ENCODE measurements around the gene FADS2.

The FADS2 gene

DNA sequence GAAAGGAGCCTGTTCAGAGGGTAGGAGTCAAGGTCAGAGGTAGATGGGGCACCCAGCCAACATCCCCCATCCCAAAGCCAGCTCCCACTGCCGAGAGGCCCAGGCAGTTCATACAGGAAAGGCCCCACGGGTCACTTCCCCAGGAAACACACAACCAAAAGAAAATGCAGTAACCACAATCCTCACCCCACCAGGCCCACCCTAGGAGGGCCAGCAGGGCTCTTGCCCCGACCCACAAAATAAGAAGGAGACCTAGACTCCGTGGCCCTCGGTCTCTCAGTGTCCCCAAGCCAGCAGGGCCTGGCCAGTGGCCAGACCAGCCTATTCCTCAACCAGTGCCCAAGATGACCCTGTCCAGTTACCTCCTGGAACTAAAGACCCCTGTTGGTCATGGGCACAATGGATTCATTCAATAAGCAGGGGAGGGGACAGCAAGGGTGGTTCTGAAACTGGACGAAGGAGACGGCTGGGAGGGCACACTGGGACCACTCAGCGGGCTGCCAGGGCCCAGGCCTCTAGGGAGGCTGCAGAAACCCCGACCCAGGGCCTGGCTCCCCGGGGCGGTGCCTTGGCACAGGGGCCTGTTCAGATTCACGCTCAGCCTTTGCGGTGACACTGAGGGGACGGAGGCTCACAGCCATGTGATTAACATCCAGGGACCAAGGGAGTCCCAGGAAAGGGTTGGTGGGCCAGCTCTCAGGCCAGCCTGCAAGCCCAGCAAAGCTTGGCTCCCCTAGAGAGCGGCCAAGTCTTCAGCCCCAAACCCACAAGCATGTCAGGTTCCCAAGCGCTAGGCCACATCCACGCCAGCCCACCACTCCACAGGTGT is 83.8 kb downstream of the FADS2 start:
- TF ChIP-seq, protein P1, sequence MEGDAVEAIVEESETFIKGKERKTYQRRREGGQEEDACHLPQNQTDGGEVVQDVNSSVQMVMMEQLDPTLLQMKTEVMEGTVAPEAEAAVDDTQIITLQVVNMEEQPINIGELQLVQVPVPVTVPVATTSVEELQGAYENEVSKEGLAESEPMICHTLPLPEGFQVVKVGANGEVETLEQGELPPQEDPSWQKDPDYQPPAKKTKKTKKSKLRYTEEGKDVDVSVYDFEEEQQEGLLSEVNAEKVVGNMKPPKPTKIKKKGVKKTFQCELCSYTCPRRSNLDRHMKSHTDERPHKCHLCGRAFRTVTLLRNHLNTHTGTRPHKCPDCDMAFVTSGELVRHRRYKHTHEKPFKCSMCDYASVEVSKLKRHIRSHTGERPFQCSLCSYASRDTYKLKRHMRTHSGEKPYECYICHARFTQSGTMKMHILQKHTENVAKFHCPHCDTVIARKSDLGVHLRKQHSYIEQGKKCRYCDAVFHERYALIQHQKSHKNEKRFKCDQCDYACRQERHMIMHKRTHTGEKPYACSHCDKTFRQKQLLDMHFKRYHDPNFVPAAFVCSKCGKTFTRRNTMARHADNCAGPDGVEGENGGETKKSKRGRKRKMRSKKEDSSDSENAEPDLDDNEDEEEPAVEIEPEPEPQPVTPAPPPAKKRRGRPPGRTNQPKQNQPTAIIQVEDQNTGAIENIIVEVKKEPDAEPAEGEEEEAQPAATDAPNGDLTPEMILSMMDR (IDR thresholded peaks at IDR 0.05; ENCODE audit: low read depth, low read length, missing control alignments) = no peak
- H3K4me3 ChIP-seq (replicated peaks; ENCODE audit: low read depth, low read length) = no peak overlapping the region
- DNase-seq (ENCODE audit: extremely low read depth, low read depth) = no peak

DNA sequence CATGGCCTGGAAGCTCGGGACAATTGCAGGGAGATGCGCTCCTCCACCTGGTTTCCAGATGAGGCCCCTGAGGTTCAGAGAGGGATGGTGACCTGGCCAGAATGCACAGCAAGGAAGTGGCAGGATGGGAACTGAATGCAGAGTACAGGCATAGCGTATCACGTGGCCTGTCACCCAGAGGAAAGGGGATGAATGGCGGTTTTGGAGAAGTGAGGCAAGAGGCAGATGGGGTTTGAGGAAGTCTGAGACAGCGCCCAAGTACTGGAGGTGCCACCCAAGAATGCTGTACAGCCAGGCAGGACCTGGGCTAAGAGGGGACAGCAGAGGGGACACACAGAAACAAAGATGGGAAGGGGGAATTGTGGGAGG is 84.4 kb downstream of the FADS2 start:
- TF ChIP-seq, protein P1 (IDR thresholded peaks at IDR 0.05; ENCODE audit: low read depth, low read length, missing control alignments) = no peak
- DNase-seq (ENCODE audit: extremely low read depth, low read depth) = no peak
- no peak overlapping the region for H3K4me3 ChIP-seq (replicated peaks; ENCODE audit: low read depth, low read length)

DNA sequence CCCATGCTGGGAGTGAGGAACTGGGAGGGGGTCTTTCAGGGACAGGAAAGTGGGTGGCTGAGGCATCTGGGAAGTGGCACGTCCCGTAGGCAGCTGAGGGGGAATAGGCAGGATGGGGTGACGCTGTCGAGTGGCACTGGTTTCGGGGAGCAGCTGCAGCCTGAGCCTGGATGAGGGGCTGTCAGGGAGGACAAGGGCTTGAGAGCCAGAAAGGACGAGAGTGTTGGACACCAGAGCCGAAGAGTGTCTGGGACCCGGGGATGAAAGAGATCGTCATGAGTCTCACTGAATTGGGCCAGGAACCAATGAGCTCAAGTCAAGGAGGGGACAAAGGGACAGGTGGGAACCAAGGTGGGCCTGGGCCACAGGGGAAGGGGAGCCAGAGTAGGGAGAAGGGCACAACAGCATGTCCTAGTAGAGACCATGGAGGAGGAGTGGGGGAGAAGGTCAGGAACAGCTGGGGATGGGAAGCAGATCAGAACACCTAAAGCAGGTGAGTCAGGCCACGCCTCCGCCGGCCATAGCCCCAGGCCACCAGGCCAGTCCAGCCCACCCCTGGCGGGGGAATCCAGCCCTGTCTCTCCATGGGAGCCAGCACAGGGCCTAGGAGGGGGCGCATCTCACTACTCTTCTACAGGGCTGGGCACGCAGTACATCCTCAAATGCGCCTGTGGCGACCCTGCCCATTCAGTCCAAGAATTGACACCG is 85.0 kb downstream of the FADS2 start:
- TF ChIP-seq, protein P1 (IDR thresholded peaks at IDR 0.05; ENCODE audit: low read depth, low read length, missing control alignments) = no peak
- DNase-seq (ENCODE audit: extremely low read depth, low read depth) = no peak

DNA sequence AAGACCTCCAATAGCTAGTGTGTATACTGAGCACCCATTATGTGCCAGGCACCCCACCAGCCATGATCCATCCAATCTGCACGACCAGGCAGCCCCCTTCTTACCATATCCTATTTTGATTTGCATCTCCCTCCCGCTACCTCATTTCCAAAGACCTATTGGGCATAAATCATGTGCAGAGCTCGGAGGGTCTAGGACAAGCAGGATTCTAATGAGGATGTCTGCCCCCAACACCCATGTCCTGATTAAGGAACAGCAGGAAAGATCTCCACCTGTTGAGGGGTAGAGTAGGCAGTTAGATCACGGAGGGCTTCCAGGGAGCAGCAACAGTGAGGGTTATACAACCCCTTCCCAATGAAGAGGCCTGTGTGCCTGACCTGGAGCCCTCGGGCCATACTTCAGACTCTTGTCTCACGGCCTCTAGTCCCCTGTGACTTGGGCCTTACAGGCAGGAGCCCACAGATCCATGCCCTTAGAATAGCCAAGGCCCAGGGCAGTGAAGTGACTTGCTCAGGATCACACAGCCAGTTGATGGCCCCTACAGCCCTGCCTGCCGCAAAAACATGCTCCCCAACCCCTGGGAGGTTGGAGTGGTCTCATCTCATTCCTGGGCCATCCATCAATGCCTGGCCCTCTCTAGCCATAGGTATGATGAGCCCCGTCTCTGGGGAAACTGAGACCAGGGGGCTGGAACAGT is 85.7 kb downstream of the FADS2 start:
- H3K4me3 ChIP-seq (replicated peaks; ENCODE audit: low read depth, low read length) = no peak overlapping the region
- DNase-seq (ENCODE audit: extremely low read depth, low read depth) = no peak
- TF ChIP-seq, protein P1 (IDR thresholded peaks at IDR 0.05; ENCODE audit: low read depth, low read length, missing control alignments) = no peak

More for the DNA sequence above, 85.0 kb downstream of the FADS2 start:
- no peak overlapping the region for H3K4me3 ChIP-seq (replicated peaks; ENCODE audit: low read depth, low read length)

DNA sequence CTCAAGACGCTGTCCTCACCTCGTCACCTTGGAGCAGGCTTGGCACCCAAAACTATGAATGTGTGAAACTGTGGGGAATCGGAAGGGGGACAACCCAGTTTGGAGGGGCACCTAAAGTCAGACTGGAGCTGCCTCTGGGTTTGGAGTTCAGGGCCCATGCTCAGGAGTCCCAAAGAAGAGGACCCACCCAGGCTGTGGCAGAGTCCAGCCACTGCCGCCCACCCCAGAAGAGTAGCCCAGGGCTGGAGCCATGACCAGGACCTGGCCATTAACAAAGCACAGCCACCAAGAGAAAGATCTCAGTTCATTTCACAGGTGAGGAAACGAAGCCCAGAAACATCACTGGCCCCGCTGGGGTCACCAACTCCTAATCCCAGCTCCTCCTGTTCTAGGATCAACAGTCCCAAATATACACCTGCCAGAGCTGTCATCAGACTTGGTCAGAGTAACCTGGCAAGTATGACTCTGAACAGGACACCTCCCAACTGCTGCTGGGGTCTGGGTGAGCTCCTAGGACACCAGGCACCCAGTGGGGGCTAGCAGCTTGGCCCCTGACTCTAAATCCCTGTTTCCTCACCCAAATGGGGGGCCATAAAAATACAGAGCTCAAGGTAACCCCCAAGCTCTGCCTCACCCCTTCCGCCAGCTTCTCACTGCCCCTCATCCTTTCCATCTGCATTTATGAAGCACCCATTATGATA is 86.5 kb downstream of the FADS2 start:
- DNase-seq (ENCODE audit: extremely low read depth, low read depth) = no peak
- TF ChIP-seq, protein P1 (IDR thresholded peaks at IDR 0.05; ENCODE audit: low read depth, low read length, missing control alignments) = no peak

DNA sequence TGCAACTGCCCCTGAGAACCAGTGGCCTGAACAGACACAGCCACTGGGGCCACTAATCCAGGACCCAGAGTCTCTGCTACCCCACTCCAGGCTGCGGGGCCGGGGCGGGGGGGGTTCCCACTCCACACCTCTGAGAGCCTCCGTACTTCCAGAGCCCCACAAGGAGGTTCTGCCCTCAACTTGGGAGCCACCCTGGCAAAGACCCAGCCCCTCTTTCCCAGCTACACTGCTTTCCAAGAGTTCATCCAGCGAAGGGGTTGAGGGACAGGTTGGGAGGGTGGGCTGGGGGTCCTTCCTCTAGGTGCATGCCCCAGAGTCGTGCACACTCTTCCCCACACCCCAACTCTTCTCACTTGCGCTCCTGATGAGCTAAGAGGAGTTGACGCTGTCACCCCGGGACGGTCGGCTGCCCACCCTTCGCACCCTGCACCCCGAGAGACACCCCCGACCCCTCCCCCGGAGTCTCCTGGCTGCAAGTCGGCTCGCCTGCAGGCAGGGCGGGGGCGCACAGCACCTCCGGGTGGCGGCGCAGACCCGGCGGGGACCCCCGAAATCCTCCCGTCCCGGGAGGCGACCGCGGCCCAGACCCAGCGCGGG is 88.7 kb downstream of the FADS2 start:
- DNase-seq (ENCODE audit: extremely low read depth, low read depth) = no peak
- H3K4me3 ChIP-seq (replicated peaks; ENCODE audit: low read depth, low read length) = peak overlapping the region; percentile 58
- TF ChIP-seq, protein P1 (IDR thresholded peaks at IDR 0.05; ENCODE audit: low read depth, low read length, missing control alignments) = no peak

More for the DNA sequence above, 86.5 kb downstream of the FADS2 start:
- no peak overlapping the region for H3K4me3 ChIP-seq (replicated peaks; ENCODE audit: low read depth, low read length)

Data from HFF-Myc (cell line).